Measurements from ENCODE around the gene OTOG.
"Not testable (repeated sequence)": the region's sequence is repeated elsewhere in the genome, so short reads cannot be mapped to it uniquely, and the experiment has no call there.

OTOG gene

GRCh38 chr11:17607591-17608570, 60.8 kb downstream of the OTOG start:
- no peak for DNase-seq

DNA sequence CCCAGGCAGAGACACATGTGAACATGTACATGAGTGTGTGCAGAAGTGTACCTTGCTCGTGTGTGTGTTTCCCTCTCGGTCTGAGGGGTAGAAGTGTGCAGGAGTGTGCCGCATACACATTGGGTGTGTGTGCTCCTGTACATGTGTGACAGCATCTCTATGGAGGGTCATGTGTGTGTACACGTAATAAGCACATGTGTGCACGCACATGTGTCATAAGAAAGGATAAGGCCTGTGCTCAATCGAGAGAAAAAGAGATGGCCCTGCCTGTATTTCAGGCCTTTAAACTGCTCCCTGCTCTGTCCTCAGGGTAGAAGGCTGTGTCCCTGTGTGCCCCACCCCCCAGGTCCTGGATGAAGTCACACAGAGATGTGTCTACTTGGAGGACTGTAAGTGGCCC, 61.8 kb downstream of the OTOG start:
- no peak for DNase-seq

GRCh38 chr11:17609291-17610084, 62.4 kb downstream of the OTOG start:
- no peak for DNase-seq

GRCh38 chr11:17610085-17610894, 63.2 kb downstream of the OTOG start:
- no peak for DNase-seq

DNA sequence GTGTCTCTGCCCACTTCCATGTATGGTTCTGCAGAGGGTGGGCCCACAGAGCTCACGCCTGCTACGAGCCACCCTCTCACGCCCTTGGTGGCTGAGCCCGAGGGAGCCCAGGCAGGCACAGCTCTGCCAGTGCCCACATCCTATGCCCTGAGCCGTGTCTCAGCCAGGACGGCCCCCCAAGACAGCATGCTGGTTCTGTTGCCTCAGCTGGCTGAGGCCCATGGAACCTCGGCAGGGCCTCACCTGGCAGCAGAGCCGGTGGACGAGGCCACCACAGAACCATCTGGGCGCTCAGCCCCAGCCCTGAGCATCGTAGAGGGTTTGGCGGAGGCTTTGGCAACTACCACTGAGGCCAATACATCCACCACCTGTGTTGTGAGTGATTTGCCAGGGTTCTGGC, 64.0 kb downstream of the OTOG start:
- DNase-seq, result no peak

- DNase-seq, result no peak
Observed at GRCh38 chr11:17611503-17612220, 64.6 kb downstream of the OTOG start.

DNA sequence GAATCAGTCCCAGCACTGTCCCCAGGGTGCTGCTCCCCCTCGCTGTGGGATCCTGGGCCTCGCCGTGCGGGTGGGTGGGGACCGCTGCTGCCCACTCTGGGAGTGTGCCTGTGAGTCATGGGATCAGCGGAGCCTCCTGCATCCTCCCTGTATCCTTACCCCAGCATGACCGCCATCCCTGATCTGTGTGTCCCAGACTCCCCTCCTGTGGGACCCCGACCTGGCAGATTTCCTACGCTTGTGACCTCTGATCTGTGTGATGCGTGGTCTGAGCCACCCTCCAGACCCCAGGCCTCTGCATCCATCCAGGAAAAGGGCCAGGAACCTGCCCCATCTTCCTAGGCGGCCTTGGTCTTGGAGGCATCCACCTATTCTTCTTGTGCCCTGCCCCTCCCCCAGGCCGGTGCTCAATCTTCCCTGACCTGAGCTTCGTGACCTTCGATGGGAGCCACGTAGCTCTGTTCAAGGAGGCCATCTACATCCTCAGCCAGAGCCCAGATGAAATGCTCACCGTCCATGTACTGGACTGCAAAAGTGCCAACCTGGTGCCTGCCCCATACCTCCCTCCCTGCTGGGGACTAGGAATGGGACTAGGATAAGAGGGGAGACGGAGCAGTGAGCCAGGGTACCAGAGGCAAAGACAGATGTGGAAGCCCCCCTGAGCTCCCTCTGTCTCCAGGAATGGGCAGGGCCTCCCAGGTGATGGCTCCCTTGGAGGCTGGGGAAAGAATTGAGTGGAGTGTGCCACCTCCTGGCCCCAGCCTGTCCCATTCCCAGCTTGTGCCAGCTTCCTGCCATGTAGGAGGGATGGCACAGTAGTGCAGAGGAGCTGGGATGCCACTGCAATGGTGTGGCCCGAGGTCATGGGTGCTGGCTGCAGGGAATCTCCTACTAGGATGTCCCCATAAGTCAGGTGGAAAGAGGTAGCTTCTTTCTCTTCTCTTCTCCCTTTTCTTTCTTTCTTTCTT, 65.4 kb downstream of the OTOG start:
- DNase-seq, result no peak

DNA sequence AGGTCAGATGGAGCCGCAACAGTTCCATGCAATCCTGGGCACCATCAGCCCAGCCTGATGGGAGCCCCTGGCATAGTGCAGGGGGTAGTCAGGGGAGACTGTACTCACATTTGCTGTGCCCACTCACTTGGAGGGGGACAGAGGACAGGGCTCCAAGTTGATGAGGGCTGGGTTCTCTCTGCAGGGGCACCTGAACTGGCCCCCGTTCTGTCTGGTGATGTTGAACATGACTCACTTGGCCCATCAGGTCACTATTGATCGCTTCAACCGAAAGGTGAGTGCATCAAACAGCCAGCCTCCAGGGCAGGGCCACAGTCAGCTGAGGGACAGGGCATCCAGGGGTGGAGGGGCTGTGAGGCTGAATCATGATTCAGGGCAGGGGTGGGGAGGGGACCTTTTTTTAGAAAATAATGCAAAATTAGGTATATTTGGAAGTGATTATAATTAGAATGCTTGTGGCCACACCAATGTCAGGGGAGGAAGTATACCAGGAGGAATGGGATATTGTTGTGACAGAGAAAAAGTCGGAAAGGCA, 66.4 kb downstream of the OTOG start:
- no peak for DNase-seq

- no peak for DNase-seq
Observed at GRCh38 chr11:17613983-17614382, 66.9 kb downstream of the OTOG start.

- DNase-seq, result not testable (repeated sequence)
Observed at GRCh38 chr11:17622711-17623110, 75.7 kb downstream of the OTOG start.

DNA sequence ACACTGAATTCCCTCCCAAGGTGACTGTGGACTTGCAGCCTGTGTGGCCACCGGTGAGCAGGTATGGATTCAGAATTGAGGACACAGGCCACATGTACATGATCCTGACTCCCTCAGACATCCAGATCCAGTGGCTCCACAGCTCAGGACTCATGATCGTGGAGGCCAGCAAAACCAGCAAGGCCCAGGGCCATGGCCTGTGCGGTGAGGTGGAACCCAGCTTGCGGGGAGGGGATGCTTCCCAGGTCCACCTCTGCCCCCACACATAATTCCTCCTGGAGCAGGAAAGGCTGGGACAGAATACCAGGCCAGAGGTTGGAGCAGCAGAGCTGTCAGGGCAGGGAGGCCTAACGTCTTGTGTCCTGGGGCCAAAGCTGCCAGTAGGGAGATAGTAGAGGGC, 82.1 kb downstream of the OTOG start:
- no peak for DNase-seq

- no peak for DNase-seq
Observed at GRCh38 chr11:17630936-17631335, 83.9 kb downstream of the OTOG start.

- DNase-seq, result no peak
Observed at GRCh38 chr11:17631702-17632365, 84.8 kb downstream of the OTOG start.

GRCh38 chr11:17633279-17633986, 86.4 kb downstream of the OTOG start:
- no peak for DNase-seq

GRCh38 chr11:17633987-17634775, 87.1 kb downstream of the OTOG start:
- no peak for DNase-seq

DNA sequence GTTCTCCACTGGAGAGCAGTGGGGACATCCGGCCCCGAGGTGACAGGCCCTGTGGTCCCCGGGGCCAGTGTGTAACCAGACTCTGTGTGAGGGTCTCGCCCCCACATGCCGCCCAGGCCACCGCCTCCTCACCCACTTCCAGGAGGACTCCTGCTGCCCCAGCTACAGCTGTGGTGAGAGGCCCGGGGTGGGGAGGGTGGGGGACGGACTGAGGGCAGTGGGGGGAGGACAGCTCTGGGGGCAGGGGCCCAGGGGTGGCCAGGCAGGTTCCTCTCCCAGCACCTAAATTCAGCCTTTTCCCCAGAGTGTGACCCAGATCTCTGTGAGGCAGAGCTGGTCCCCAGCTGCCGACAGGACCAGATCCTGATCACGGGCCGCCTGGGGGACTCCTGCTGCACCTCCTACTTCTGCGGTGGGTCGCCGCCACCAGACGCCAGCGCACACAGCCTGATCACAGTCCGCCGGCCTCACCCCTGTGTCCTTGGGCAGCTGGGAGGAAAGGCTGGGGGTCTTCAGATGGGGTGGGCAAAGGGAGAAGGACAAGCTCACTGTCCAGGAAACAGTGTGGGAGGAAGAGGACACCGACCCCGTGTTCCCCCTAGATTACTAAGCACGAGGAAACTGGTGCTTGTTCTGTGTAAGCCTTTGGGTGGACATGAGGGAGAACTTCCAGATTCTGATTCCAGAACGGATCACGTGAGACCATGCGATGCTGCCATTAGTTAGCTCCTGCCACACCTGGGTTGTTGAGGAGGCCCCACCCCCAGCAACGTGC, 87.9 kb downstream of the OTOG start:
- no peak for DNase-seq

DNA sequence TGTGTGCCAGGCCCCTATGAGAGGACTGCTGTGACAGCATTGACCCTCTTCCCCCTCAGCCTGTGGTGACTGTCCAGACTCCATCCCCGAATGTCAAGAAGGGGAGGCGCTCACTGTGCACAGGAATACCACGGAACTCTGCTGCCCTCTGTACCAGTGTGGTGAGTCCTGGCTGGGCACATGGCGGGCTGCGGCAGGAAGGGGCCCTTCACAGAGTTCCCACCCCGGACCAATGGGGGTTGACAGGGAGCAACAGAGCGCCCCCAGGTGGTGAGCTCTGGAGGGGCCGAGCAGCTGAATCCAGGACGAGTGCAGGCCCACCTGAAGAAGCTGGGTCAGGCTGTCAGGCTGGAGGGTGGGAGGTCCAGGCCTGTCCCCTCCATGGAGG, 88.5 kb downstream of the OTOG start:
- no peak for DNase-seq

DNA sequence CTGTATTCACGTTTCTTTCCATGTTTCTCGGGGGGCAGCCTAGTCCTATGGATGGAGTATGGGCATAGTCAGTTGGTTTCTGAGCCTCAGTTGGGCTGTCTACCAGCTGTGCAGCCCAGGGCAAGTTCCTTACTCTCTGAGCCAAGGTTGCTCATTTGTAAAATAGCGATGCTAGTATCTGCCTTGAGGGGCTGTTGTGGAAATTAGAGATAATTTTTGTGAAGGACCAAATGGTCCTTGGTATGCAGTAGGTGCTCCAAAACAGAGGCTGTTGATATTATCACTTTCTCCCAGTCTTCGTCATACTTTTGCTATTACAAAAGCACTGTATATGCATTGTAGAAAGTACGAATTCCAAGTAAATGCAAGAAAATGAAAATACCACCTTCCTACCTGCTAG, 89.7 kb downstream of the OTOG start:
- no peak for DNase-seq

Data from hematopoietic multipotent progenitor cell treated with erythropoietin and hydrocortisone succinate and interleukin-3 and kit ligand, for 4 days (in vitro differentiated cells).